NCI-H510A treated with DMSO at 0.1 percent for 48 hours (cell line): ENCODE measurements around the gene CALHM6.

Experiments used
- DNase-seq: peaks from one replicate; lab custom pipeline; 2025; lab: John Stamatoyannopoulos, UW

The CALHM6 gene

DNA sequence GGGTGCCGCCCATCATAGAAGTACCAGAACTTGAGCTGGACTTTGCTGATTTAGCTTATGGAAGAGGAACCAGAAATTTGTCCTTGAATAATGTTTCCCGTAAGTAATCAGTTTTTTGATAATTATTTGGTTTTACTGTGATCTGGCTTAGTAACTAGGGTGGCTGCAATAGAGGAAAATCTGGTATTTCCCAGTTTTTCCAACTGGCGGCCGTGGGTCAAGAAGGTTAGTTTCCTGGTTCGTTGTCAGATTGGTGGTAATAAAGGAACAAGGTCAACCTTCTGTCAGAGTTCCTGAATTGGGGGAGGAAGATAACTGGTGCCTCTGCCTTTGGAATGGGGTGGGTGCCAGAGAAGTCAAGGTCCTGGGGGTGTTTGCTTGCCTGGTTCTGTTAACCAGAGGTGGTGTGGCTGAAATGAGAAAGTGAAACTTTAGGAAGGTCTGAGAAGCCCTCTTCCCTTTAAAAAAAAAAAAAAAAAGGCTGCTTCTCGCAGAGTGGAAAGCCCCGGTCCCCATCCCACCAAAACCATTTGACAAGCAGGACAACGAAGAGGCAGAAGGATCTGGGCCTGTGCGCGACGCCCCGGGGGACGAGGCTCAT is at the start of gene CALHM6:
TSS of gene CALHM6 (plus strand) at position 45 of the 601 bp plus-strand sequence. CDS start at position 600, 555 bp downstream.
- no peak for DNase-seq

DNA sequence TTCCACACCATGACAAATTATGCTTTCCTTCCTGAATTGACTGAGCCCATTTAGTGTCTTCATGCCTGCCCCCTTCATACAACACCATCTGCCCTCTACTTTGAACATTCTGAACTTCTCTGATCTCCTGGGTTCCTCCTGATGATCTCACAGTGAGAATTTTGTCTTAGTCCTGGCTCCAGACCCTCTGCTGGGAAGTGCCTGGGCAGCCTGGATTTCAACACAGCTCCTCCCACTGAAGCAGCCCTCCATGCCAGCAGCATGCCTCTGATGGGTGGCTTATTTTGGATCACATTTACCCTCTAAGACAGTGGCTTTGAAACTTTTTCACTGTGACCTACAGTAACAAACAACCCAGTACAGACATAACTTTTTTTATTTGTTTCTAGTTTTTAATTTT is 48.9 kb upstream of the CALHM6 start:
- DNase-seq = no peak

DNA sequence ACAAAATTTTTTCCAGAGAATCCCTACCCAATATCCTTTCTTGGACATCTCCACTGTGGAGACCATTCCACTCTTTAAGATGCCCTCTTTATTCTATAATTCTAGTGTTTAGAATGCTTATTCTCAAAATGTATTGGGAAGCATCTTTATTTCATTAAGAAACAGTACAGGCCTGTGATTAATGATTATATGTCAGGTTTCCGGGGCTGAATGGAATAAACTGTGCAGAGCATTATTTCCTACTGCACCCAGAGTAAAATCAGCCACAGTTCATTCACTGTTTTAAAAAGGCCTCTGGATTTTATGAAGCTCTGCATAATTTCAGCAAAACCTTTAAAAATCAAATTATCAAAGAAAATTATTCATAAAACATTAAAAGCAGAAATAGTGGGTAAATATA is 47.8 kb upstream of the CALHM6 start:
- no peak for DNase-seq

DNA sequence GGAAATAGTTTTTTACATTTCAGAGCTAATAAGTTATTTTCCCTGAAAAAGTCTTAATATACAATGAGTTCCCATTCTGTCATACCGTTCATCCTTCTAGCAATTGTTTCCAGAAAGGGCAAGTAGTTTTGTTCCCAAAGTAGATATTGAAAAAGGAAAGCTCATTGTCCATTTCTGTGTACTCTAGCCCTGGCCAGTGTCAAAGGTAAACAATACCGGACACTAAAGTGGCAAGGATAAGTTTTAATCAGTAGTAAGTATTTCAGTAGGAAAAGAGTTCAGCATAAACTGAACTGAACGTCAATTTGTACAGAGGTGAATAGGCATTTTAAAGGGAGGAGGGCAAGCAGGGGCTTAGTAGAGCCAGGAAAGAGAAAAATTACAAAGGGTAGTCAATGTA is 43.5 kb upstream of the CALHM6 start:
- DNase-seq = no peak

DNA sequence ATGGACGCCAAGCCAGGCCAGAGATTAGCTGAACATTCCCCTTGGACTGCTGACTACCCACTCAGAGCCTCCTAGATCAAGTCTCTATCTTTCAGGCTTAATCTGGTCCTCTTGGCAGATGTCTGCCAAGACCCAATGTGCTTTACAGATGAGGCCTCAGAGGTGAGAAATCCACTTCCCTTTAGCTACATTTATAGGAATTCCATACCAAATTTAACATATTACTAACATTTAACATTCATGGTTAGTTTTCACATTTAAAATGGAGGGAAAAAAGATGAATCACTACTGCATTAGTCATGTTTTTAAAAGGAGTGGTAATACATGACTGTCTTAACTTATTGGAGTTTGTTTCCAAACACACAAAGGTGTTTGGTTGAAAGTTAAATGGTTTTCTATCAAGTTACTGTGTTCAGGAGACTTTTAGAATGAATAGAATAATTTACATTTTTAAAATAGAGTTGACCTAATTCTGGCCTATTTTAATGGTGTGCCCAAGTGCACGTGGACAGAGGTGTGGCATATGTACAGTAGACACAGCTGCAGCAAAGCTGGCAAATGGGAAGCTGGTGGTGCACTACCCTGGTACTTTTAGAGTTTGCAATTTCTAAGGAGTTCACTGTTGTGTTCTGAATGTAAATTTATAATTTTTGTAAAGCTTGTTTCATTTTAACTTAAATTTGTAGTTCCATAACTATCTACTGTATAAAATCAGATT is 41.9 kb upstream of the CALHM6 start:
- DNase-seq = no peak

DNA sequence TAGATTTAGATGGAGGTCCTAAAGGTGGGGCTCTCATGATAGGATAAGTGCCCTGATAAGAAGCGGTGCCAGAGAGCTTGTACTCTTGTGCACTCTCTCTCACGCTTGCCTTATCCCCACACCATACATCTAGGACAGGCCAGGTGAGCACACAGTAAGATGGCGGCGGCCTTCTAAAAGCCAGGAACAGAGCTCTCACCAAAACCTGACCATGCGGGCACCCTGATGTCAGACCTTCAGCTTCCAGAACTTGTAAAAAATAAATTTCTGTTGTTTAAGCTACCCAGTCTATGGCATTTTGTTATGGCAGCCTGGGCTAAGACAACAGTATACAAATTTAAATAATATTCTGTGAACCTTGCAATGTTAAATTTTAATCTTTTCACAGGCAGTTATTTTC is 40.8 kb upstream of the CALHM6 start:
- DNase-seq = no peak

DNA sequence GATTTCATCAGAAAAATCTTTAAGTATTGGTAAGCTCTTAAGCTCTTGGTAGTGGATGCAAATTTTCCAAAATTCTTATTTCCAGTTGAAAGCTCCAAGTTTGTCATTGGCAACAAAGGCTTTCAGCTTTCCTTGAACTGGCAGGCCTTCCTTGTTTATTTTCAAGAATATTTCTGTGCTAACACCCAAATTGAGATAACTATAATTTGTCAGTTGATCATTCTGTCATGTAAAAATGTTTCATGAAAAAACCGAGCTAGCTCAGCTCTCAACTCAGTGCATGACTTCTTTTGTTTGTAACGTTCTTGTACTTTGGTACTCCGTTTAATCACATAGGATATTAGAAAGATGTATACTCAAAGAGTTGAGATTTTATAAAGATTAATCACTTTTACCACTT is 38.9 kb upstream of the CALHM6 start:
- no peak for DNase-seq

DNA sequence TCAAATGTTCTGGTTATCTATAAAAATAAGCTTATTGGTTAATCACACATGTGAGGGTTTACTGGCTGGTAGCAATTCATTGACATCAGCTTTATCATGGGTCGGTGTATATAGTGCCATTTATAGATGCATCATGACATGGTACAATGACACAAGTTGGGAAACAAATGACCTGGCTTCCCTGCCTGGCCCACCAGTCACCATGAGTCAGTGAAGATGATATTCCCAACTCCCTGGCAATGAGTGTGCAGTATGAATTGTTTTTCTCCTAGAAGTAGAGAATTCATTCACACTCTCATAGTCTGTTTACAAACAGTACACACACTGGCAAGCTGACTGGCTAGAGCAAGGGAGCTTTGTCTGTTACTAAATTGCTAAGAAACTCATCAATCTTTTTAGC is 37.2 kb upstream of the CALHM6 start:
- DNase-seq = no peak

DNA sequence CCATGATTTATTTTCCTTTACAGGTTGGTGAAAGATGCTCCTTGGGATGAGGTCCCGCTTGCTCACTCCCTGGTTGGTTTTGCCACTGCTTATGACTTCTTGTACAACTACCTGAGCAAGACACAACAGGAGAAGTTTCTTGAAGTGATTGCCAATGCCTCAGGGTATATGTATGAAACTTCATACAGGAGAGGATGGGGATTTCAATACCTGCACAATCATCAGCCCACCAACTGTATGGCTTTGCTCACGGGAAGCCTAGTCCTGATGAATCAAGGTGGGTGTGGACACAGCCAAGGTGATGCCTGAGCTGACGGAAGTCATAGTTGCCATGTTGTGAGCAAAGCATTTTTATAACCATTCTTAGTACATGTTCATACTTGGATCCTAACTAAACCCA is 34.6 kb upstream of the CALHM6 start:
- no peak for DNase-seq

DNA sequence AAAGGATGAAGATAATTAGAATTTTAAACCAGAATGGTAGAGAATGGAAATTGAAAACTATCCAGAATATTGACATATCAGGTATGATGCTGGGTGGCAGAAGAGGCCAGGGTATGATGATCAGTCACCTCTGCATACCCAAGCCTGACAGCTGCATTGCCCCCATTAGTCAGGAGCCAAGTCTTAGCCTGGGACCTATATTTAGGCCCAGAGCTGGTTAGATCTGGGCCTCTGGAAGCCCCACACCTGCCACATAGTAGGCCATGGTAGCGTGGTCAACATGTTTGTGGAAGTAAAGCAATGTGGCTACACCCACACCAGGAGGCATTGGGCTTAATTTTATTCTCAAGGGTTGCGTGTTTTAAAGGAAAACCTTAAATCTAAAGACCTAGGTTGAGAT is 32.1 kb upstream of the CALHM6 start:
- no peak for DNase-seq

DNA sequence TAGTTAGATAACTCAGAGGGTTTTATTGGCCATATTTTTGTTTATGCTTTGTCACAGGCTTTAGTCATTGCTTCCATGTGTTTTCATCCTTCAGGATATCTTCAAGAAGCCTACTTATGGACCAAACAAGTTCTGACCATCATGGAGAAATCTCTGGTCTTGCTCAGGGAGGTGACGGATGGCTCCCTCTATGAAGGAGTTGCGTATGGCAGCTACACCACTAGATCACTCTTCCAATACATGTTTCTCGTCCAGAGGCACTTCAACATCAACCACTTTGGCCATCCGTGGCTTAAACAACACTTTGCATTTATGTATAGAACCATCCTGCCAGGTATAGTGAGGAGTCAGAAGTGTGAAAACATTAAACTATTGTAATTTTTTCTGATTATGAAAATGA is 30.3 kb upstream of the CALHM6 start:
- no peak for DNase-seq

DNA sequence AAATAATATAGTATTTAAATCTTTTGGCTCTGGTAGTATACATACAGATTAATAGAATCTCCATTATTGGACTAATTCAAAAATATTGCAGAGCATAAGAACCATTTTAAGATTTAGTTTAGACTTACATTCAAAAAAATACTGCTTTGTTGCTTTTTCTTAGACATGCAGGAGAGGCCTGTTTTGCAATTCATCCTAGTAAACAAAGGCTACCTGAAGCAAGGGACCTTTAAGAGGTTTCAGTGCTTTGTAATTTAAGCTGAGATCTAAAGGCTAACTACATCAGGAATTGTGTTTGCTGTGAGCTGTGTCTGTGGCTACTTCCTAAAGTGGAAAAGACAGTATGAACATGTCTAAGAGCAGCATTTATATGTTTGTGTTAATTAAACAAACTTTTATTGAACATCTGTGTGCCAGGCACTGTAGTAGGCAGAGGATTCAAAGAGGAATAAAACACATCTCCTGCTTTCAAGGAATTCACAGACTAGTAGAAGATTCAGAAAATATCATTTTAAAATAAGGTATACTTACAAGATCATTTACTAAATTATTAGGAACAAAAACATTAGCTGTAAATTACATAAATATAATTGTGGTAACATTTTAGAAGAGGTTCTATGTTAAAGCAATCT is 29.1 kb upstream of the CALHM6 start:
- no peak for DNase-seq

DNA sequence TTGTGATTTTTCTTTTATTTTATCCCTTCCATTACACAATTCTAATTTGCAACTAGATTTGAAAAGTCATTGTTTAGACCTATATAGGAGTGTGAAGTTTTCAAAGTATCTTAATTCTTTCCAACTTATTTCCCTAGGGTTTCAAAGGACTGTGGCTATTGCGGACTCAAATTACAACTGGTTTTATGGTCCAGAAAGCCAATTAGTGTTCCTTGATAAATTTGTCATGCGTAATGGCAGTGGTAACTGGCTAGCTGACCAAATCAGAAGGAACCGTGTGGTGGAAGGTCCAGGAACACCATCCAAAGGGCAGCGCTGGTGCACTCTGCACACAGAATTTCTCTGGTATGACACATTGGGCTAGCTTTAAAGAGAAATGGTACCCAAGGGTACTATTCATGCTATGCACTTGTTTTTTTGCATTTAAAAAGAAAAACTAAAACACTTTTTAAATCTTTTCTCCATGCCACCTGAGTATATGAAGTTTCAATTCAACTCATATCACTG is 27.9 kb upstream of the CALHM6 start:
- DNase-seq = no peak

DNA sequence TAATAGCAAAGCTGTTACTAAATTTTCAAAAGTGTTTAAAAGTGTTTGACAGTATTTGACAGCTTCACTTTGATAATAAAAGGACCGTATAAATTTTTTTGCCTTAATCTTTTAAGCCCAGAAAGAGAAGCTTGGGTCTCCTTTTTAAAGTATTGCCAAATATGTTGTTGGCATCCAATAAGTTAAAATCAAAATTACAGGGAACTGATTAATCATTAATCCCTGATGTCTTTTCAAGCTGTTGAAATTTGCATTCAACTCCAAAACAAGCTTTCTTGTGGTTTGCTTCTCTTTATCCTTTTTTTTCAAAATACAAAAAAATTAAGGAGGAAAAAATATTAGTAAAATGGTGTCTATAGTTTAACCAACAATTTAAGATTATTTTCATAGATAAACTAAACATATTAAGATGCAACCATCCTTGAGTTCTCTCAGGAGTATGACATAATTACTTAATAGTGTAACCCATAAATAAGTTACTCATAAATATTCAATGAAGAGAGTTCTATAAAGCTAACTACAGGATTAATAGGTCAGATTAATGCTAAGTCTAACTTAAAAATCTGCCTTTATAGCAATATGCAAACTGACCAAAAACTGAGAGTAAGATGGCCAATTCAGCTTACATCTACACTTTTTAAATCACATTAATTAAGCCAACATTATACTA is 27.0 kb upstream of the CALHM6 start:
- DNase-seq = no peak

DNA sequence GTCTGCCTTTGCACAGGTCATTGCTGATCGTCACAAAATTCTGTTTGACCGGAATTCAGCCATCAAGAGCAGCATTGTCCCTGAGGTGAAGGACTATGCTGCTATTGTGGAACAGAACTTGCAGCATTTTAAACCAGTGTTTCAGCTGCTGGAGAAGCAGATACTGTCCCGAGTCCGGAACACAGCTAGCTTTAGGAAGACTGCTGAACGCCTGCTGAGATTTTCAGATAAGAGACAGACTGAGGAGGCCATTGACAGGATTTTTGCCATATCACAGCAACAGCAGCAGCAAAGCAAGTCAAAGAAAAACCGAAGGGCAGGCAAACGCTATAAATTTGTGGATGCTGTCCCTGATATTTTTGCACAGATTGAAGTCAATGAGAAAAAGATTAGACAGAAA is 24.6 kb upstream of the CALHM6 start:
- no peak for DNase-seq

DNA sequence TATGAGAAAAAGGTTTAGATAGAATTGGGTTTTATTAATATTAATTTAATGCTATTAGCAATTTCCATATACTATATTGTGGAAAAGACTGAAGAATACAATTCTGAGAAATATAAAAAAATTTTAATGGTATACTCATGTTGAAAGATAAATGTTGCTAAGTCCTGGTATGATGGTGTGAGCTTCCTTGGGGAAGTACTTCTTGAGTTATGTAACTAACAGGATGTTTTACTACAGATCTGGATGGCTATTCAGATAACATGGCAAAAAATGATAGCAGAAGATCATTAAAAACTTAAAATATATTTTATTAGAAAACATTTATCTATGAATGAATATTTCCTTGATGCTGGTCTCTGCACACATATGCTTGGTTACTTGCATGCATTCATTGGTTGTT is 23.5 kb upstream of the CALHM6 start:
- DNase-seq = no peak

DNA sequence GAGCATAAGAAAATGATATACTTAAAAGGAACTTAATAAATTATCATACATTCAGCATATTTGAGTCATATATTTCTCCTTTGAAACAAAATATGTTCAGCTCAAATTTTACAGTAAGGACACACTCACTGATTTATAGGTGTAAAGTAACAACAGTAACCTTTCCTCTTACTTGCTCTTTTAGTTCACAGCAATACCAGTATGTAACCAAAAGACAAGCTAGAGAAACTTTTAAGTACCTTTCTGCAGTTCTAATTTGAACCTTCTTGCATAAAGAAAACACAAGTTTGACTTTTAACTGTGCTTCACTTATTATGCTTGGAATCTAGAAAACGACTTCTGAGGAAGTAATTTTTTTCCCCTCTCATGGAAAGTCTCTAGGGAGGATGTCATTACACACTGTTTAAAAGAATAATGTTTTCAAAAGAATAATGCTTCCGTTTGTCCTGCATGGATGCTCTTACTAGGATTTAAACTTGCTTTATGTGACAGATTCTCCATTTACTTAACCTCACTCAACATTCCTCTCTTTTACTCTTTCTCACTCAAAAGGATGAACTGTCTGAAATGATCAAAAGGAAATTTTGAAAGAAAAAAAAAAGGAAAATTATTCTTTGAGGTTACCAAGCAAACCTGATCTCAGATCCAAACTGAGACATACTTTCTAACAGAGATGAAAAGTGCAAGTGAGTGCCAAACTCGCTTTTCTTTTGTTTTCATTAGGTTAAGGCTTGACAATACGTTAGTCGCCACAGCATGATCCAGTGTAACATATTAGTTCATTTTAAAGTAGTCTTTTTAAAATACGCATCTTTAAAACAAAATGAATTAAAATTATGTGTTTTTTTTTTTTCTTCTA is 22.4 kb upstream of the CALHM6 start:
- no peak for DNase-seq

DNA sequence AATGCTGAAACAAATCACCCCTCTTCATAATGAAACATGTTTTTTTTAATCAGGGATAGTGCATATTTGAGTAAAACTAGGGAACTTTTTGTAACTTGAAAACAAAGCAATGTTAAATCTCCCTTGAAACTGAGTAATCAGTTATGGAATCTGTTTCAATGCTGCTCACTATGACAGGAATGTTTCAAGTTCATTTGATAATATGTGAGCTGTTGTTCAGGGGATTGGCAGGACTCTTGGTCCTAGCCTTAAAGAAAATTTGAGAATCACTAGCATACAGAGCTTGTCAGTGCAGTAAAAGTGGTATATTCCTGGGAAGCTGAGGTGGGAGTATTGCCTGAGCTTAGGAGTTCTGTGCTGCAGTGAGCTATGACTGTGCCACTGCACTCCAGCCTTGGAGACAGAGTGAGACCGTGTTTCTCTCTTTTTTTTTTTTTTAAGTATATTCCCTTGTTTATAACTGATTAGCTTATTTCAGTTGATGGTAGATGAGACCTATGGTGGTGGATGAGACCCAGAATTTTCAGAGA is 21.6 kb upstream of the CALHM6 start:
- no peak for DNase-seq

DNA sequence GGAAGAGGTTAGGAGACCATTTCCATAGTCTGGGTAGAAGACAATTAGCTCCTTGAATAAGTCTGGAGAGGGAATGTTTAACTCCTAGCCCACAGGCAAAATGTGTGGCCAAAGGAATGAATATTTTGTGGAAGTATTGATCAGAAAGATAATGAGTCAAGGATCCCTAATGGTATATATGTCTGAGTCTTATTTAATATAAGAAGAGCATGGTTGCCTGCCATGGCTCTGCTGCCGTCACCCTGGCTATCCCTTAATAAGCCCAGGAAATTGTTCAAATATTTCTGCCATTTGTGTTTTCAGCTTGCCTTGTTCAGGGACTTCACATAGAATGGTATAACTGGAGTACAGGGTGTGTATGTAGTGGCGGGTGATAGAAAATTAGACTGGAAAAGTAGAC is 18.1 kb upstream of the CALHM6 start:
- DNase-seq = no peak

DNA sequence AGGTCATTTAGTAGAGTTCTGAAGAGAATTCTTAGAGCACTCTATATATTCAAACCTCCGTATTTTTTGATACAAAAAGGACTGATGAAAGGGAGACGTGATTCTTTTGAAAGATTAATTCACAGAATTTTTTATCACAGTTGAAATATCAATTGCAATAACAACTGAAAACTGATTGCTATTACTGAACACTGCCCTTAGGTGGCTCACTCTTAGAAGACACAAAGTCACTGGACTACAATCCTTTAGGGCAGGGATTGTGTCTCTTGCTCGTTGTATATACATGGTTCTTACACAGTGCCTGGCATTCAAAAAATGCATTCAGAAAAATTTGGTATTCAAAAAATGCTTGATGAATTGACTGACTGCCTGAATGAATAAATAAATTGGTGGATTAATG is 17.1 kb upstream of the CALHM6 start:
- peak; percentile 45 for DNase-seq

DNA sequence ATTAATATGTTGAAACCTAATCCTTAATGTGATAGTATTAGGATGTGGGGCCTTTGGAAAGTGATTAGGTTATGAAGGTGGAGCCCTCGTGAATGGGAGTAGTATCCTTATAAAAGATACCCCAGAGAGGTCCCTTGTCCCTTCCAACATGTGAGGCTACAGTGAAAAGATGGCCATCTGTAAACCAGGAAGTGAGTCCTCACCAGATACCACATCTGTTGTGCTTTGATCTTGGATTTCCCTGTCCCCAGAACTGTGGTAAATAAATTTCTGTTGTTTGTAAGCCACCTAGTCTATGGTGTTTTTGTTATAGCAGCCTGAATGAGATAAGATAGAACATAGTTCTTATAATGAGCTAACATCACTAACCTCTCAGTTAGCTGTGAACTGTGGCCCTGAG is 16.6 kb upstream of the CALHM6 start:
- no peak for DNase-seq

DNA sequence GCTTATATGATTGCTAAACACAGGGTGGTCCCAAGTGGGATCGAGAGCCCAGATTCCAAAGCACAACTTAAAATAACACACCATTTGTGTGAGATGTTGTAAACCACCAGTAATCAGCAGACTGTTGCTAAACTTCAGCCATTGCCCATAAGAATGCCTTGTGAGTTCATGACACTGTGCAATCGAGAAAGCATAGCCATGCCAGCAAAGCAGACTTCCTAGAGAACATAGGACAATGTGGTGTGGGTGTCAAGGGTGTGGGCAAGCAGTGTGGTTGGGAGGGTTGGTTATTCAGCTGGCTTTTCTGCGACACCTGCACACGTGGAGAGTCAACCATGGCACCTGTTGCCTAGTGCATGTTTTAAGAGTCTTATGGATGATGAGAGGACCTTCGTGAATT is 16.1 kb upstream of the CALHM6 start:
- DNase-seq = peak; percentile 37
